HepG2 (cell line): Measurements from ENCODE around the gene TMEM129. TPM values are rescaled to one million over a fixed set of nuclear protein-coding genes. Genes with fewer than 3 reads are reported as not detected.

ENCODE experiments used
- ATAC-seq: fragments of 200-7000 bp; cut with Tn5 transposase; 3 replicates; pipeline ENCODE4 v1.9.1; 2020; ENCODE audit warnings: mild to moderate bottlenecking, moderate library complexity
- BruUV-seq: library from RNA; stranded (reverse); fragments of 400-500 nt; replicated peaks from 2 replicates; lab custom pipeline; 2021; lab: Mats Ljungman, UMichigan
- CTCF ChIA-PET: fragments of 300-600 bp; formaldehyde crosslinking; extraction: SDS; loops from one replicate; lab custom pipeline; 2021; ENCODE audit warnings: low total read pairs, inconsistent platforms, low intra/inter-chr PET ratio; lab: Yijun Ruan, JAX
- POLR2A ChIA-PET: fragments of 350-600 bp; sonication (Branson Sonifier 250); formaldehyde crosslinking; loops from one replicate; lab custom pipeline; 2020; ENCODE audit warnings: antibody characterized with exemption, inconsistent platforms; lab: Yijun Ruan, JAX
- DNase-seq: peaks from one replicate; pipeline ENCODE4 v3.0.0-alpha.2; 2015; ENCODE audit warnings: low spot score
- FAIRE-seq: peaks from 3 replicates; lab custom pipeline; 2011; peaks lifted over from hg19 to GRCh38; lab: Jason Lieb, UNC
- H2AFZ ChIP-seq: one replicate; pipeline ENCODE4 v1.6.1; 2011; ENCODE audit warnings: low read length, inconsistent platforms
- H3K27ac ChIP-seq: fragments of 300-600 bp; 3 replicates; pipeline ENCODE4 v1.8.0; 2011; ENCODE audit warnings: mixed run types, mild to moderate bottlenecking, mixed read lengths, low read length, inconsistent platforms; ENCODE audit not compliant: insufficient read depth; ENCODE audit errors: extremely low read length
- H3K27me3 ChIP-seq, 2 experiments: fragments of 200-600 bp in 1 of 2; 2 replicates in 1 of 2; 3 replicates in 1 of 2; pipeline versions ENCODE4 v1.6.0 to v1.8.0; 2011; ENCODE audit warnings: low read length in 2 of 2, mild to moderate bottlenecking in 2 of 2, moderate library complexity in 2 of 2, inconsistent platforms in 1 of 2; ENCODE audit not compliant: insufficient read depth in 2 of 2, control insufficient read depth in 1 of 2
- H3K36me3 ChIP-seq, 2 experiments: fragments of 200-600 bp in 1 of 2; replicated peaks in 1 of 2; 2 replicates in 1 of 2; 3 replicates in 1 of 2; pipeline versions ENCODE4 v1.5.1 to v1.8.0; 2011; ENCODE audit warnings: low read length in 2 of 2, inconsistent platforms in 1 of 2; ENCODE audit not compliant: insufficient read depth in 2 of 2, control insufficient read depth in 1 of 2
- H3K4me1 ChIP-seq: 2 replicates; pipeline ENCODE4 v1.5.1; 2012; ENCODE audit warnings: low read length, inconsistent platforms; ENCODE audit not compliant: insufficient read depth
- H3K4me2 ChIP-seq: 2 replicates; pipeline ENCODE4 v1.6.0; 2011; ENCODE audit warnings: low read depth, low read length, inconsistent platforms
- H3K4me3 ChIP-seq, 3 experiments: fragments of 200-600 bp in 1 of 3; sonication (generic), shearing (Covaris generic) in 1 of 3; replicated peaks in 1 of 3; 2 replicates each; pipeline ENCODE4 v1.5.1; 2011 to 2016; ENCODE audit warnings: low read length in 3 of 3, inconsistent platforms in 2 of 3, low read depth in 2 of 3, mild to moderate bottlenecking in 2 of 3, control low read depth in 1 of 3, mixed read lengths in 1 of 3; ENCODE audit not compliant: insufficient read depth in 1 of 3
- H3K79me2 ChIP-seq: one replicate; pipeline ENCODE4 v1.6.1; 2011; ENCODE audit warnings: low read length, inconsistent platforms; ENCODE audit not compliant: insufficient read depth
- H3K9ac ChIP-seq: 2 replicates; pipeline ENCODE4 v1.6.0; 2011; ENCODE audit warnings: mild to moderate bottlenecking, low read depth, low read length, inconsistent platforms; ENCODE audit not compliant: insufficient read depth
- H3K9me3 ChIP-seq: 2 replicates; pipeline ENCODE4 v1.5.1; 2012; ENCODE audit warnings: mild to moderate bottlenecking, low read length
- H4K20me1 ChIP-seq: 2 replicates; pipeline ENCODE4 v1.6.0; 2011; ENCODE audit warnings: inconsistent platforms, mild to moderate bottlenecking, low read length, moderate library complexity; ENCODE audit not compliant: insufficient read depth
- HNF4A ChIP-seq: sonication (generic); formaldehyde crosslinking; IDR thresholded peaks from 2 replicates; pipeline ENCODE4 v1.4.0; 2020; ENCODE audit warnings: missing genetic modification reagents
- PHB2 ChIP-seq: fragments of 450-650 bp; IDR thresholded peaks from 2 replicates; pipeline ENCODE4 v1.6.1; 2018; ENCODE audit not compliant: partially characterized antibody
- RORA ChIP-seq: sonication (generic); formaldehyde crosslinking; IDR thresholded peaks from 2 replicates; pipeline ENCODE4 v1.5.0; 2020; ENCODE audit warnings: mild to moderate bottlenecking, missing genetic modification reagents, moderate library complexity
- ZFX ChIP-seq: sonication (generic); formaldehyde crosslinking; IDR thresholded peaks from 2 replicates; pipeline ENCODE4 v1.4.0; 2020; ENCODE audit warnings: mild to moderate bottlenecking, low read depth, missing genetic modification reagents, moderate library complexity
- ZNF749 ChIP-seq: sonication (generic); formaldehyde crosslinking; IDR thresholded peaks from 2 replicates; pipeline ENCODE4 v1.8.0; 2022; ENCODE audit warnings: mild to moderate bottlenecking, missing genetic modification reagents, moderate library complexity, borderline replicate concordance
- WGBS: methylation state at CpG from one replicate; pipeline ENCODE4 v1.1.6; 2017; ENCODE audit warnings: low lambda C conversion rate; 5-methylcytosine and 5-hydroxymethylcytosine counted together
- in situ Hi-C: cut with HindIII; loops from 2 replicates; pipeline ENCODE4 v1.10.0; 2017; ENCODE audit warnings: low pct_unique_long_range_greater_than_20kb; ENCODE audit not compliant: extremely low pct_ligation_motif_present
- intact Hi-C: fragments of 100-400 bp; cut with micrococcal nuclease; formaldehyde crosslinking; loops from one replicate; pipeline ENCODE4 v1.10.0; 2022; ENCODE audit not compliant: unreplicated experiment
- polyA plus RNA-seq, 8 experiments: library from polyadenylated mRNA; depleted of rRNA in 3 of 8; stranded (reverse) in 7 of 8; unstranded in 1 of 8; fragments of >200 nt; fragmentation: Illumina TruSeq in 4 of 8; extraction: Trizol in 4 of 8; gene quantifications; 2 replicates each; pipeline versions ENCODE4 v1.2.1 to v1.2.3, GENCODE V29; 2011 to 2016; ENCODE audit warnings: low read depth in 4 of 8, missing spikeins in 1 of 8, mixed read lengths in 1 of 8; ENCODE audit not compliant: insufficient read depth in 1 of 8
- total RNA-seq, 5 experiments: library from RNA; depleted of rRNA; stranded (reverse); fragments of >200 nt; fragmentation: Illumina TruSeq; extraction: Trizol; gene quantifications; 2 replicates each; pipeline ENCODE4 v1.2.3, GENCODE V29; 2016; ENCODE audit warnings: low read depth in 1 of 5
- TF ChIP-seq, protein P1 (sequence below): sonication (generic); formaldehyde crosslinking; IDR thresholded peaks from 2 replicates; pipeline ENCODE4 v1.5.0; 2020; ENCODE audit warnings: missing genetic modification reagents, mild to moderate bottlenecking, borderline replicate concordance
- TF ChIP-seq, protein P2 (sequence below): sonication (generic); formaldehyde crosslinking; IDR thresholded peaks from 2 replicates; pipeline ENCODE4 v1.4.0; 2020; ENCODE audit warnings: low read depth, mild to moderate bottlenecking, missing genetic modification reagents
- TF ChIP-seq, protein P3 (sequence below): sonication (generic); formaldehyde crosslinking; IDR thresholded peaks from 2 replicates; pipeline ENCODE4 v1.5.0; 2020; ENCODE audit warnings: missing genetic modification reagents

The TMEM129 gene
- total and polyA plus RNA-seq, 2 of the 13 experiments (the other 11 are each of a cell fraction or from before 2014, with no cell fraction given), result 19.0 to 25.8 TPM

DNA sequence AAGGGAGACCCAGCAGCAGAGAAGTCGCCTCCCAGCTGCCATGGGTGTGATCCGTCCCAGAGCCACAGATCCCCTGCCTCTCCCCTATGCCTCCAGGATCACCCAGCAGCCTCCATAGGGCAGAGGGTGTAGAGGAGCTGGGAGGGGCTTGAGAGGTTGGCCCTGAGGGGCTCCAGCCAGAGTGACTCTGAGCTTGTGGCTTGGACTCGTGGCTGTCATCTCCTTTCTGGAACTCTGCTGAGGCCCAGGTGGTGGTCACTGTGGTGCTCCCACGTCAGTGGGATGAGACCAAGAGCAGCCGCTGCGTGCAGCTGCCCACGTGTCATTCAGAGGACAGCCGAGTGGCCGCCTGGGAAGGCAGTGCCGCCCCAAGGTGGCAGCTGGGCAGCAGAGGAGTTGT lies 4.4 kb upstream of the TMEM129 start:
- H4K20me1 ChIP-seq, result peaks cover 3% of the 10 kb centered on the region; the same call in 1 of the 2 replicates
- no peak overlapping the region for H2AFZ ChIP-seq
- intact Hi-C loops (no loop called here), in situ Hi-C loops (loop anchor here (5.0 kb wide), 1 partner anchor 33 kb away; no protein-coding TSS in a partner anchor)
- peaks cover 32% of the 10 kb centered on the region for H3K4me1 ChIP-seq
- no peak overlapping the region for H3K27ac ChIP-seq
- ATAC-seq (no peak), FAIRE-seq (no peak), DNase-seq (no peak)
- 98% methylated on average over 10 of the region's 10 CpGs for WGBS
- H3K9ac ChIP-seq, result no peak overlapping the region
- no peaks in the 10 kb centered on the region for H3K27me3 ChIP-seq
- ChIA-PET CTCF (interaction anchor here (1.2 to 2.0 kb wide), 3 partner anchors 30 to 84 kb away, joined by 3 to 40 read pairs (median 6); no protein-coding TSS in a partner anchor), POLR2A (no interaction called here)
- peaks cover 17 to 50% of the 10 kb centered on the region in 2 experiments; a peak in 4 of 5 replicates for H3K36me3 ChIP-seq
- H3K4me3 ChIP-seq, result no peak overlapping the region
- no peak overlapping the region for H3K4me2 ChIP-seq
- H3K79me2 ChIP-seq, result peaks cover 28% of the 10 kb centered on the region
- BruUV-seq, result no TSS peak
- H3K9me3 ChIP-seq, result no peaks in the 10 kb centered on the region
- TF ChIP-seq PHB2 (no peak), ZNF749 (CRISPR knock-in tag) (no peak), ZFX (no peak), RORA (CRISPR knock-in tag) (no peak), HNF4A (no peak)
- TF ChIP-seq, protein P1, sequence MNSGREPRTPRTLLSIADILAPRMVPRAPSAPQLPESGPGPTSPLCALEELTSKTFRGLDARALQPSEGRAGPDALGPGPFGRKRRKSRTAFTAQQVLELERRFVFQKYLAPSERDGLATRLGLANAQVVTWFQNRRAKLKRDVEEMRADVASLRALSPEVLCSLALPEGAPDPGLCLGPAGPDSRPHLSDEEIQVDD (CRISPR knock-in tag), result no peak
- TF ChIP-seq, protein P2, sequence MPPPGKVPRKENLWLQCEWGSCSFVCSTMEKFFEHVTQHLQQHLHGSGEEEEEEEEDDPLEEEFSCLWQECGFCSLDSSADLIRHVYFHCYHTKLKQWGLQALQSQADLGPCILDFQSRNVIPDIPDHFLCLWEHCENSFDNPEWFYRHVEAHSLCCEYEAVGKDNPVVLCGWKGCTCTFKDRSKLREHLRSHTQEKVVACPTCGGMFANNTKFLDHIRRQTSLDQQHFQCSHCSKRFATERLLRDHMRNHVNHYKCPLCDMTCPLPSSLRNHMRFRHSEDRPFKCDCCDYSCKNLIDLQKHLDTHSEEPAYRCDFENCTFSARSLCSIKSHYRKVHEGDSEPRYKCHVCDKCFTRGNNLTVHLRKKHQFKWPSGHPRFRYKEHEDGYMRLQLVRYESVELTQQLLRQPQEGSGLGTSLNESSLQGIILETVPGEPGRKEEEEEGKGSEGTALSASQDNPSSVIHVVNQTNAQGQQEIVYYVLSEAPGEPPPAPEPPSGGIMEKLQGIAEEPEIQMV (CRISPR knock-in tag), result no peak
- TF ChIP-seq, protein P3, sequence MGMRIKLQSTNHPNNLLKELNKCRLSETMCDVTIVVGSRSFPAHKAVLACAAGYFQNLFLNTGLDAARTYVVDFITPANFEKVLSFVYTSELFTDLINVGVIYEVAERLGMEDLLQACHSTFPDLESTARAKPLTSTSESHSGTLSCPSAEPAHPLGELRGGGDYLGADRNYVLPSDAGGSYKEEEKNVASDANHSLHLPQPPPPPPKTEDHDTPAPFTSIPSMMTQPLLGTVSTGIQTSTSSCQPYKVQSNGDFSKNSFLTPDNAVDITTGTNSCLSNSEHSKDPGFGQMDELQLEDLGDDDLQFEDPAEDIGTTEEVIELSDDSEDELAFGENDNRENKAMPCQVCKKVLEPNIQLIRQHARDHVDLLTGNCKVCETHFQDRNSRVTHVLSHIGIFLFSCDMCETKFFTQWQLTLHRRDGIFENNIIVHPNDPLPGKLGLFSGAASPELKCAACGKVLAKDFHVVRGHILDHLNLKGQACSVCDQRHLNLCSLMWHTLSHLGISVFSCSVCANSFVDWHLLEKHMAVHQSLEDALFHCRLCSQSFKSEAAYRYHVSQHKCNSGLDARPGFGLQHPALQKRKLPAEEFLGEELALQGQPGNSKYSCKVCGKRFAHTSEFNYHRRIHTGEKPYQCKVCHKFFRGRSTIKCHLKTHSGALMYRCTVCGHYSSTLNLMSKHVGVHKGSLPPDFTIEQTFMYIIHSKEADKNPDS (CRISPR knock-in tag), result peak; percentile 47; the same call in 1 of the 2 replicates
